Stimulated activated CD4-positive, alpha-beta T cell treated with anti-CD3 and anti-CD28 coated beads, Interleukin-1b, Interleukin-23, amount 100 ng/mL, for 1 hour (primary cell): Measurements from ENCODE around the gene RALGPS1.

Source experiments
- DNase-seq, 2 donors: peaks; one replicate each; pipeline ENCODE4 v3.0.0-alpha.2; 2020; ENCODE audit warnings: low read depth in 2 of 2

The RALGPS1 gene

GRCh38 chr9:127021664-127022363, 107.2 kb downstream of the RALGPS1 start:
- no peak for DNase-seq

GRCh38 chr9:127022913-127023660, 108.5 kb downstream of the RALGPS1 start:
- no peak for DNase-seq

GRCh38 chr9:127025042-127025441, 110.5 kb downstream of the RALGPS1 start:
- DNase-seq: no peak

- DNase-seq: no peak
These were observed 113.1 kb downstream of the RALGPS1 start for GRCh38 chr9:127027694-127028093.

GRCh38 chr9:127029548-127029947, 115.0 kb downstream of the RALGPS1 start:
- no peak for DNase-seq

- DNase-seq: no peak
These were observed 116.5 kb downstream of the RALGPS1 start for GRCh38 chr9:127030814-127031740.

GRCh38 chr9:127032256-127032655, 117.7 kb downstream of the RALGPS1 start:
- DNase-seq: no peak

- DNase-seq: no peak
These were observed 118.5 kb downstream of the RALGPS1 start for GRCh38 chr9:127033061-127033460.

GRCh38 chr9:127033789-127034188, 119.2 kb downstream of the RALGPS1 start:
- no peak for DNase-seq

GRCh38 chr9:127034691-127035090, 120.1 kb downstream of the RALGPS1 start:
- no peak for DNase-seq

- DNase-seq: no peak
These were observed 120.8 kb downstream of the RALGPS1 start for GRCh38 chr9:127035423-127035822.

- no peak for DNase-seq
These were observed 121.4 kb downstream of the RALGPS1 start for GRCh38 chr9:127035948-127036347.

- DNase-seq: no peak
These were observed 121.9 kb downstream of the RALGPS1 start for GRCh38 chr9:127036437-127036836.

- no peak for DNase-seq
These were observed 123.9 kb downstream of the RALGPS1 start for GRCh38 chr9:127038531-127038930.

GRCh38 chr9:127039492-127039891, 124.9 kb downstream of the RALGPS1 start:
- no peak for DNase-seq

GRCh38 chr9:127045148-127045547, 130.6 kb downstream of the RALGPS1 start:
- DNase-seq: no peak

GRCh38 chr9:127047971-127048370, 133.4 kb downstream of the RALGPS1 start:
- no peak for DNase-seq

GRCh38 chr9:127049044-127049443, 134.5 kb downstream of the RALGPS1 start:
- DNase-seq: no peak

GRCh38 chr9:127049581-127049980, 135.0 kb downstream of the RALGPS1 start:
- no peak for DNase-seq

GRCh38 chr9:127050152-127050551, 135.6 kb downstream of the RALGPS1 start:
- DNase-seq: no peak

GRCh38 chr9:127050591-127051001, 136.0 kb downstream of the RALGPS1 start:
- no peak for DNase-seq
